K562 (cell line): ENCODE data around the gene CXCL6. TPM values are rescaled to one million over a fixed set of nuclear protein-coding genes. Genes with fewer than 3 reads are reported as not detected.
A peak's percentile ranks its signal among the peaks of the same experiment; 100 is the strongest.

ENCODE experiments used
- ATAC-seq: fragments of 200-7000 bp; cut with Tn5 transposase; 3 replicates; pipeline ENCODE4 v1.9.1; 2020; ENCODE audit warnings: moderate library complexity
- BruUV-seq: library from RNA; stranded (reverse); fragments of 400-500 nt; replicated peaks from 2 replicates; lab custom pipeline; 2021; lab: Mats Ljungman, UMichigan
- CTCF ChIA-PET: fragments of 300-600 bp; formaldehyde crosslinking; extraction: SDS; loops from one replicate; lab custom pipeline; 2021; ENCODE audit warnings: low intra/inter-chr PET ratio; lab: Yijun Ruan, JAX
- POLR2A ChIA-PET: fragments of 300-600, 350-650 bp; sonication (Branson Sonifier 250); formaldehyde crosslinking; extraction: SDS; loops from one replicate; lab custom pipeline; 2021; ENCODE audit warnings: antibody characterized with exemption, inconsistent platforms; lab: Yijun Ruan, JAX
- DNase-seq, 4 experiments: peaks; one replicate each; pipeline versions ENCODE4 v3.0.0 to v3.0.0-alpha.2; 2011 to 2018; ENCODE audit warnings: low spot score in 3 of 4, mixed read lengths in 3 of 4; ENCODE audit errors: extremely low read depth in 1 of 4
- FAIRE-seq: peaks from 2 replicates; lab custom pipeline; 2011; peaks lifted over from hg19 to GRCh38; lab: Jason Lieb, UNC
- H2AFZ ChIP-seq: 2 replicates; pipeline ENCODE4 v1.6.0; 2011; ENCODE audit warnings: low read depth, low read length, control low read depth, inconsistent platforms
- H3K27ac ChIP-seq: fragments of 200-600 bp; 3 replicates; pipeline ENCODE4 v1.8.0; 2011; ENCODE audit warnings: low read depth, mild to moderate bottlenecking, control low read depth, inconsistent platforms, low read length, moderate library complexity, mixed read lengths; ENCODE audit errors: extremely low read depth
- H3K27me3 ChIP-seq, 2 experiments: fragments of 300-600 bp in 1 of 2; 2 replicates in 1 of 2; 3 replicates in 1 of 2; pipeline versions ENCODE4 v1.6.0 to v1.8.0; 2011; ENCODE audit warnings: inconsistent platforms in 2 of 2, low read length in 2 of 2, mild to moderate bottlenecking in 1 of 2, mixed read lengths in 1 of 2, moderate library complexity in 1 of 2; ENCODE audit not compliant: control insufficient read depth in 2 of 2, insufficient read depth in 2 of 2
- H3K36me3 ChIP-seq: fragments of 300-600 bp; 3 replicates; pipeline ENCODE4 v1.8.0; 2011; ENCODE audit warnings: mild to moderate bottlenecking, low read length, inconsistent platforms; ENCODE audit not compliant: control insufficient read depth, insufficient read depth
- H3K4me1 ChIP-seq, 2 experiments: fragments of 200-600 bp in 1 of 2; replicated peaks in 1 of 2; 2 replicates in 1 of 2; 3 replicates in 1 of 2; pipeline versions ENCODE4 v1.5.1 to v1.8.0; 2011; ENCODE audit warnings: inconsistent platforms in 2 of 2, low read length in 2 of 2, mild to moderate bottlenecking in 1 of 2, mixed read lengths in 1 of 2, moderate library complexity in 1 of 2; ENCODE audit not compliant: control insufficient read depth in 2 of 2, insufficient read depth in 2 of 2
- H3K4me2 ChIP-seq: 2 replicates; pipeline ENCODE4 v1.6.1; 2011; ENCODE audit warnings: low read length, control low read depth, inconsistent platforms, mixed read lengths; ENCODE audit not compliant: insufficient read depth
- H3K4me3 ChIP-seq: fragments of 200-600 bp; sonication (generic), shearing (Covaris generic); 2 replicates; pipeline ENCODE4 v1.5.1; 2016; ENCODE audit warnings: control low read depth, inconsistent platforms
- H3K79me2 ChIP-seq: fragments of 200-600 bp; 3 replicates; pipeline ENCODE4 v1.8.0; 2011; ENCODE audit warnings: low read length, inconsistent platforms; ENCODE audit not compliant: control insufficient read depth, insufficient read depth
- H3K9ac ChIP-seq, 2 experiments: 2 replicates each; pipeline versions ENCODE4 v1.6.0 to v1.6.1; 2011; ENCODE audit warnings: low read depth in 2 of 2, low read length in 2 of 2, control low read depth in 1 of 2, inconsistent platforms in 1 of 2, mild to moderate bottlenecking in 1 of 2, mixed read lengths in 1 of 2; ENCODE audit not compliant: insufficient read depth in 1 of 2
- H3K9me1 ChIP-seq: one replicate; pipeline ENCODE4 v1.6.0; 2011; ENCODE audit warnings: inconsistent platforms, mild to moderate bottlenecking, low read length, moderate library complexity; ENCODE audit not compliant: control insufficient read depth, insufficient read depth
- H3K9me3 ChIP-seq: replicated peaks from 2 replicates; pipeline ENCODE4 v1.5.1; 2011; ENCODE audit warnings: low read depth, low read length, inconsistent platforms; ENCODE audit not compliant: control insufficient read depth, insufficient read depth
- H4K20me1 ChIP-seq: replicated peaks from 2 replicates; pipeline ENCODE4 v1.6.1; 2011; ENCODE audit warnings: low read length, inconsistent platforms, mixed read lengths; ENCODE audit not compliant: control insufficient read depth, insufficient read depth
- BRD4 ChIP-seq: fragments of 200-600 bp; sonication (generic); IDR thresholded peaks from 2 replicates; pipeline ENCODE4 v1.6.1; 2017; ENCODE audit warnings: inconsistent platforms
- CREBBP ChIP-seq: IDR thresholded peaks from one replicate; pipeline ENCODE4 v1.6.1; 2012; ENCODE audit warnings: low read depth, mild to moderate bottlenecking, control low read depth, inconsistent platforms, low read length
- HMBOX1 ChIP-seq: sonication (generic); IDR thresholded peaks from 2 replicates; pipeline ENCODE4 v1.6.1; 2016
- KLF13 ChIP-seq: fragments of 450-650 bp; IDR thresholded peaks from 2 replicates; pipeline ENCODE4 v1.6.1; 2016; ENCODE audit warnings: missing genetic modification characterization, low read depth, mild to moderate bottlenecking, missing compliant biosample characterization, moderate library complexity, borderline replicate concordance
- KLF6 ChIP-seq: fragments of 250-450 bp; sonication (Bioruptor Pico); IDR thresholded peaks from 2 replicates; pipeline ENCODE4 v1.4.0; 2020; ENCODE audit warnings: mild to moderate bottlenecking, moderate library complexity, borderline replicate concordance
- POLR2H ChIP-seq: IDR thresholded peaks from 2 replicates; pipeline ENCODE4 v1.6.1; 2016; ENCODE audit warnings: missing genetic modification characterization, low read depth, mild to moderate bottlenecking, control low read depth, missing compliant biosample characterization, moderate library complexity
- PRMT5 ChIP-seq: sonication (generic); formaldehyde crosslinking; IDR thresholded peaks from 2 replicates; pipeline ENCODE4 v1.5.0; 2020; ENCODE audit warnings: missing genetic modification reagents
- RFX5 ChIP-seq: IDR thresholded peaks from 2 replicates; pipeline ENCODE4 v1.6.1; 2011; ENCODE audit warnings: low read depth, mild to moderate bottlenecking, improper control_type of control experiment, low read length
- SETDB1 ChIP-seq: IDR thresholded peaks from one replicate; pipeline ENCODE4 v1.6.1; 2012; ENCODE audit warnings: low read length, control low read depth, inconsistent platforms
- ZFP91 ChIP-seq: sonication (generic); formaldehyde crosslinking; IDR thresholded peaks from 2 replicates; pipeline ENCODE4 v1.8.0; 2022; ENCODE audit warnings: mild to moderate bottlenecking, missing genetic modification reagents
- in situ Hi-C: fragments of 300-500 bp; cut with MboI; formaldehyde crosslinking; loops from 4 replicates; pipeline ENCODE4 v1.15.0; 2018; ENCODE audit warnings: inconsistent platforms, mixed read lengths
- intact Hi-C: fragments of 100-400 bp; cut with micrococcal nuclease; formaldehyde crosslinking; loops from 2 replicates; pipeline ENCODE4 v1.14.2; 2022
- polyA plus RNA-seq, 8 experiments: library from polyadenylated mRNA; depleted of rRNA in 4 of 8; stranded (reverse) in 5 of 8; unstranded in 3 of 8; fragments of >200 nt; fragmentation: Nextera tagmentation in 2 of 8; fragmentation: Illumina TruSeq in 1 of 8; extraction: Ambion mirVana in 2 of 8; extraction: Trizol in 1 of 8; gene quantifications; 2 replicates each; pipeline versions ENCODE4 v1.2.1 to v1.2.3, GENCODE V29; 2011 to 2014; ENCODE audit warnings: inconsistent platforms in 1 of 8, missing spikeins in 1 of 8
- total RNA-seq, 7 experiments: library from RNA; depleted of rRNA in 6 of 7; stranded (reverse); fragments of >200 nt in 6 of 7; fragmentation: Illumina TruSeq in 2 of 7; extraction: Trizol in 2 of 7; gene quantifications; 2 replicates each; pipeline versions ENCODE4 v1.2.1 to v1.2.3, GENCODE V29; 2011 to 2021; ENCODE audit warnings: low replicate concordance in 1 of 7

CXCL6 gene
- total and polyA plus RNA-seq, 9 of the 15 experiments (the other 6 are each of a cell fraction or from before 2014, with no cell fraction given), result not detected

GRCh38 chr4:73856518-73856917, 20.0 kb downstream of the CXCL6 start (continued):
- TF ChIP-seq ZFP91 (CRISPR knock-in tag) (no peak), POLR2H (tag) (no peak), KLF6 (CRISPR knock-in tag) (no peak), KLF13 (tag) (no peak), CREBBP (no peak), BRD4 (no peak), SETDB1 (no peak), PRMT5 (CRISPR knock-in tag) (no peak)

GRCh38 chr4:73859614-73860088, 23.2 kb downstream of the CXCL6 start:
- Histone ChIP-seq H4K20me1 (no peaks in the 10 kb centered on the region), H3K79me2 (no peaks in the 10 kb centered on the region), H3K4me3 (no peak overlapping the region), H2AFZ (no peak overlapping the region), H3K9me1 (no peaks in the 10 kb centered on the region), H3K9me3 (no peaks in the 10 kb centered on the region), H3K36me3 (no peaks in the 10 kb centered on the region), H3K4me1 (no peaks in the 10 kb centered on the region), H3K4me2 (no peak overlapping the region), H3K27me3 (no peaks in the 10 kb centered on the region), H3K9ac (no peak overlapping the region), H3K27ac (no peak overlapping the region)
- FAIRE-seq (peak; percentile 23), DNase-seq (no peak), ATAC-seq (no peak)
- in situ Hi-C loops (no loop called here), intact Hi-C loops (no loop called here)
- no peak for TF ChIP-seq RFX5
- peak; percentile 32; the same call in 1 of the 2 replicates for TF ChIP-seq HMBOX1
- ChIA-PET POLR2A (interaction anchor here (0.6 to 1.8 kb wide), 5 partner anchors 9 to 177 kb away, joined by 3 to 4 read pairs (median 3); partner anchors contain the start of gene CXCL1), CTCF (no interaction called here)
- BruUV-seq, result no TSS peak
